Stimulated activated CD8-positive, alpha-beta memory T cell treated with anti-CD3 and anti-CD28 coated beads, Interleukin-15, amount 100 ng/mL, for 4 hours (primary cell): ENCODE data around the gene R3HCC1L.
"Not testable (repeated sequence)": the region's sequence is repeated elsewhere in the genome, so short reads cannot be mapped to it uniquely, and the experiment has no call there.

Experiments used
- DNase-seq, 2 donors: peaks; one replicate each; pipeline ENCODE4 v3.0.0-alpha.2; 2020; ENCODE audit warnings: low read depth in 2 of 2

The R3HCC1L gene

DNA sequence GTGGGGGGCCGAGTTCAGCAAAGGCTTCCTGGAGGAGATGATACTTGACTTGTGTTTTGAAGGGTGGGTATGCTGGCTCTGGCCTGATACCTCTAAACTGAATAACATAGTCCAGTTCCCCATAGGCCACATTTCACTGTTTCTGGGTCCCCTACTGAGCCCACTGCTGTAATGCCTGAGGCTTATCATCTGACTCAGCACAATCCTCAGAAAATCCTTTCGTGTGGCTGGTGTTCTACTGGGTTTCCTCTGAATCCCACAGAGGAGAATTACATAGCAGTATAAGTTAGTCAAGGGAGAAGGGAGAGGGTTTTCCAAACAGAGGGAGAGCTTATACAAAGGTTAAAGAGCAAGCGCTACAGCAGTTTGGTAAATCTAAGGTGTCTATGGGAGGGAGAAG lies 2.8 kb upstream of the R3HCC1L start:
- DNase-seq = no peak

DNA sequence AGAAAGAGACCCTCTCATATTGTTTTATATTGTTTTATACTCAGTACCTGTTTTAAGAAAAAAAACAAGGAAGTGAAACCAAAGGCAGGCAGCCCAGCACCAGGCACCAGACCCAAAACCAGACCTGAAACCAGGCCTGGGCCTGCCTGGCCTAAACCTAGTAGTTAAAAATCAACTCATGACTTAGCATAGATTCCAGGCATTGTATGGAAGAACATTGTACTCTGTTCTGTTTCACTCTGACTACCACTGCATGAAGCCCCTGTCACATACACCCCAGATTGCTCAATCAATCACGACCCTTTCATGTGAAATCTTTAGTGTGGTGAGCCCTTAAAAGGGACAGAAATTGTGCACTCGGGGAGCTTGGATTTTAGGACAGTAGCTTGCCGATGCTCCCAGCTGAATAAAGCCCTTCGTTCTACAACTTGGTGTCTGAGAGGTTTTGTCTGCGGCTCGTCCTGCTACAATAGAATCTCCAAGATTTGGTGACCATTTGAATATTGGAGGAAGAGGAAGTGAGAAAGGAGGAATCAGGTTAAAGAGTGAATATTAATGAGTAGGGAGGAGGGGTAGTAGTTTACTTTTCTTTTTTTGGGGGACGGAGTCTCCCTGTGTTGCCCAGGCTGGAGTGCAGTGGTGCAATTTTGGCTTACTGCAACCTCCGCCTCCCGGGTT lies 1.2 kb upstream of the R3HCC1L start:
- DNase-seq = not testable (repeated sequence)

GRCh38 chr10:98134117-98134430 lies 383 bp upstream of the R3HCC1L start:
- no peak for DNase-seq

DNA sequence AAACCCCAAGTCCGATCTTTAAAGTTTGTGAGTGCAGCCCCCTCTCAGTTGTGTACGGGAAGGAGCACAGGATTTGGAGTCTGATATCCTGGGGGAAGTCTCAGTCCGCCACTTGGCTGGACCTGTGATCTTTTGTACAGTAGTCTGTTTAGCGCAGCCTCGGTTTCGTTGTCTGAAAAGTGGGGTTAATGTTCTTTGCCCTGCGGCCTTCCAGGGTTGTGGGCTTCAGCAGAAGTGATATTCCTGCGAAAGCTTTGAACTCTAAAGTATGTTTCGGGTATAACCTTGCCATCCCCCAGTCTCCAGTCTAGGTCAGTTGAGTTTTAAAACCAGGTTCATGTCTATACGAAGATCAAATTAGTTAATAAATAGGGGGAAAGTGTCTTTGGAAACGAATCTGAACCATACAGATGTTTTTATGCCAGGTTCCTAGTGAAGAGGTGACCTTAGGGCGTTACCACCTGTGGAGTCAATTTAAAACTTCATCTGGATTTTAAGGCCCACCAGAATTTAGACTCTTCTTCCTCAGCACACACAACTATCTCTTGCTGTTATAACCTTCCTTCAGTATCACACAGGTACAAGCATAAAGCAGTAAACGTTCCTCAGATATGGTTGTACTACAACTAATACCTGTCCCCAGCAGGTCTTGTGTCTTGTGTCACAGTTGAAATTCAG lies 904 bp downstream of the R3HCC1L start:
- no peak for DNase-seq

GRCh38 chr10:98136775-98137174 lies 2.3 kb downstream of the R3HCC1L start:
- not testable (repeated sequence) for DNase-seq

- no peak for DNase-seq
Measured at GRCh38 chr10:98138031-98138430, 3.6 kb downstream of the R3HCC1L start.

GRCh38 chr10:98139431-98139830 lies 5.0 kb downstream of the R3HCC1L start:
- no peak for DNase-seq

DNA sequence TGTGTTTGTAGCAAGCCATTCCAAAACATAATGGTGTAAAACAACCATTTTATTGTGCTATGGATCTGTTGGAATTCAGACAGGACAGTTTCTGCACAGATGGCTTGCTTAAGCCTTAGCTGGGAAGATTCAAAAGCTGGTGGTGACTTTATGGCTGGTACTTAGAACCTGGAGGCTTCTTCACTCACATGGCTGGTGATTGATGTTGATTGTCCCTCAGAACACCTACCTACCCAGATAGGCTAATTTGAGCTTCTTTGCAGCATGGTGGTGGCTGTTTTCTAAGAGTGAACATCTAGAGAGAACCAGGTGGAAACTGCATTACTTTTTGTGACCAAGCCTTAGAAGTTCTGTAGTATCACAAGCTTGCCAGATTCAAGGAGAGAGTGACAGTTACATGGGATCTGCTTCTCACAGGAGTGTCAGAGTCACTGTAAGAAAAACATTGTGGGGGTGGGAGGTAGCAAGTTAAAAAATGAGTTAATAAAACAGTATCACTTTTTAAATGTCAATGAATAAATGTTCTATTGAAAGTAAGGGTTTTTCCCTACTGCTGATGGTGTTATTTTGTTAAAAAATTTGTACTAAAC lies 7.1 kb downstream of the R3HCC1L start:
- no peak for DNase-seq

DNA sequence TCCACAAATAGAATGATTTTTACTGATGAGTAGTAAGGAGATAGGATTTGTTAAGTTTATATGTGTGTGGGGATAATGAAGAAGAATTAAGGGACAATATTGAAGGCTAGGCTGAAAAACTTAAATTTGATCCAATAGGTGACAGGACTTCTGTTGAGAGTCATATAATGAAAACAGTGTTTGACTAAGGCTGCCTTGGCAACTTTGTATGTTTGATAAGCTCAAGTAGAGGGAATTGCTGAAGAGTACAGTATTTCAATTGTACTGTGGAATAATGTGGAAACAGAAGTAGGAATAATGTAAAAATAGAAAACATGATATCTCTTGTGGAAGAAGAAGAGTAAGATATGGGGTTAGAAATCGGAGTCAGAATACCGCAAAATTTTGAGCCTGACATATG lies 10.5 kb downstream of the R3HCC1L start:
- DNase-seq = no peak

- no peak for DNase-seq
Measured at GRCh38 chr10:98149858-98150257, 15.4 kb downstream of the R3HCC1L start.

- no peak for DNase-seq
Measured at GRCh38 chr10:98150544-98150943, 16.1 kb downstream of the R3HCC1L start.

DNA sequence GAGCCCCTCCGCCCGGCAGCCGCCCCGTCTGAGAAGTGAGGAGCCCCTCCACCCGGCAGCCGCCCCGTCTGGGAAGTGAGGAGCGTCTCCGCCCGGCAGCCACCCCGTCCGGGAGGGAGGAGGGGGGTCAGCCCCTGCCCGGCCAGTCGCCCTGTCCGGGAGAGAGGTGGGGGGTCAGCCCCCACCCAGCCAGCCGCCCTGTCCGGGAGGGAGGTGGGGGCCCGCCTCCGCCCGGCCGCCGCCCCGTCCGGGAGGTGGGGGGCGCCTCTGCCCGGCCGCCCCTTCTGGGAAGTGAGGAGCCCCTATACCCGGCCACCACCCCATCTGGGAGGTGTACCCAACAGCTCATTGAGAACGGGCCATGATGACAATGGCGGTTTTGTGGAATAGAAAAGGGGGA lies 18.3 kb downstream of the R3HCC1L start:
- DNase-seq = not testable (repeated sequence)

- not testable (repeated sequence) for DNase-seq
Measured at GRCh38 chr10:98153213-98153958, 18.9 kb downstream of the R3HCC1L start.

DNA sequence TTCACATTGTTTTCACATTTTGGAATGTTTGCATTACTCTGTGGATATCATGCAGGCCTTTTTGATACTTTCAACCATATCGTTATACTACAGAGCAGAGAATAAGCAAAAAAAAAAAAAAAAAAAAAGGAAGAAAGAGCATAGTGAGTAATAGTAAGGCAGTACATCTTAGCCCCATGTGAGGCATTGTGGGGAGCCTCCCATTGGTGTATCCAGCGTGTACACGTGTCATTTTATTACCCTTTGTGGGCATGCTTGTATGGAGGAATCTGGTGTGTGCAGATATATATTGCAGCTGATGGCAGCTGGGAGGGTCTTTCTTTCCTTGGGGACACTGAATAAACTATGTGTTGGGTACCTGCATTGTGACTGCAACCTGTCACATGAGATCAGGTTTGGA lies 19.6 kb downstream of the R3HCC1L start:
- no peak for DNase-seq

DNA sequence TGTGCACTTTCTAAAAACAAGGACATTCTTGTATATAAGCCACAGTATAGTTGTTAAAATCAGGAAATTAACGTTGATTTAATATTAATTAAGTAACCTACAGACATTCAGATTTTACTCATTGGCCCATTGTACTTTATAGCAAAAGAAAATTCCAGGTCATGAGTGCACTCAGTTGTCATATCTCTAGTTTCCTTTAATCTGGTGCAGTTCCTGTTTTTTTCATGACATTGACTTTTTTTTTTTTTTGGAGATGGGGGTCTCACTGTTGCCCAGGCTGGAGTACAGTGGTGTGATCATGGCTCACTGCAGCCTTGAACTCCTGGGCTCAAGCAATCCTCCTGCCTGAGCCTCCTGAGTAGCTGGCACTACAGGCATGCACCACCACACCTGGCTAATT lies 24.1 kb downstream of the R3HCC1L start:
- no peak for DNase-seq

- no peak for DNase-seq
Measured at GRCh38 chr10:98163941-98164340, 29.5 kb downstream of the R3HCC1L start.

DNA sequence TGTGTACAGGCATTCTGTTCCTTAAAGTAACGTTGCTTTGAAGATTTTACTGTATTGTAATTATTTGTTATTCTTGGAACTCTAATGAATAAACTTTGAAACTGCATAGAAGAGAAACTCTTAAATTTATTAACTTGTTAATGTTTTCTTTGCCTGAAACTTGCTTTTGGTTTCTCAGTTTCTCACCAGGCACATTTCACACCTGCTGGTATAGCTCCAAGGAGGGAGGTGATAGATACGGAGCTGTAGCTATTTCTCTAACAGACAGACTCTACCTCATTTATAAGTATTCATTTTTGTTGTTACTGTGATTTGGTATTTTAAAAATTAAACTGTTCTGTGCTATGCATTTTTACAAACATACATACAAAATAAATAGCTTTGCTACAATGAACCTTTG lies 32.7 kb downstream of the R3HCC1L start:
- no peak for DNase-seq

DNA sequence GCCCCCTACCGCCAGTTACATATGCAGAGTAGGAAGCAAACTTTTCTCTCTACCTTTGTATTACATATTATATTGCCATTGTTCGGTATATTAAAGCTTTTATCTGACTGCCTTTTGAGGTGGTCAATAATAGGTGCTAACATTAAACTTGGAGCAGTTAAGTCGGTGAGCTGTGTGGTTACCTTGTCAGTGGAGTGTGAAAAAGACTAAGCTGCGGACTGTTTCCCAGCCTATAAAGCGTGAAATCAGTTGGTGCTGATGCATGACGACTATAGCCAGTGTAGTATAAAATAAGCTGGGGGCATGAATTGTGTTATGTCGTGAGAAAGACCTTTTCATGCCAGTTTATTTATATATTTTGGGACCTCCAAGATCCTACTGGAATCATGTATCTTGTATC lies 33.7 kb downstream of the R3HCC1L start:
- DNase-seq = no peak

GRCh38 chr10:98168766-98169165 lies 34.3 kb downstream of the R3HCC1L start:
- DNase-seq = no peak

- DNase-seq = no peak
Measured at GRCh38 chr10:98169379-98169778, 34.9 kb downstream of the R3HCC1L start.

GRCh38 chr10:98170249-98171117 lies 36.0 kb downstream of the R3HCC1L start:
- DNase-seq = no peak

DNA sequence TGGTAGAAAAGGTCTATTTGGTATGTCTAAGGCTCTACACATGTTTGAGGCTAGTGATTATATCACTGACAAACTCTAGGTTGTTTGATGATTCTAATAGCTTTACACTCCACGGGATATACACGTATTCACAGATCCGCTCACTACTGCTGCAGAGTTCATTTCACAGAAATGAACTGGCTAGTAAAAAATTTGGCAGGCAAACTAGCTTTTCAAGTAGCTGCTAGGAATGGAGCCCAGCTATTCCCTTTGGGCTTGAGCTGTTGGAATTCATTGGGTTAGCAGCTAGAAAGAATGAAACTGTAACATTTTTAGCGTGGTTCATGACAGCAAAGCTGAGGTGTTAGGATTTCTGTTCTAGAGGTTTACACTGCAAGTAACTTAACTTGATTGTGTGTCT lies 37.6 kb downstream of the R3HCC1L start:
- no peak for DNase-seq
